IPS-20b (cell line): Measurements from ENCODE around the gene FIGN.

Experiments
- H3K27ac ChIP-seq: one replicate; pipeline ENCODE4 v1.5.1; 2013; ENCODE audit warnings: low read length
- H3K27me3 ChIP-seq: 2 replicates; pipeline ENCODE4 v1.6.1; 2013; ENCODE audit warnings: mild to moderate bottlenecking, low read length, inconsistent platforms; ENCODE audit not compliant: insufficient read depth
- H3K36me3 ChIP-seq: 2 replicates; pipeline ENCODE4 v1.6.1; 2013; ENCODE audit warnings: low read depth, mild to moderate bottlenecking, inconsistent platforms, low read length, moderate library complexity; ENCODE audit not compliant: insufficient read depth
- H3K4me1 ChIP-seq: 2 replicates; pipeline ENCODE4 v1.6.1; 2013; ENCODE audit warnings: mild to moderate bottlenecking, control low read depth, inconsistent platforms, low read length, moderate library complexity; ENCODE audit not compliant: insufficient read depth
- H3K4me3 ChIP-seq: 2 replicates; pipeline ENCODE4 v1.5.1; 2013; ENCODE audit warnings: mild to moderate bottlenecking, low read length, inconsistent platforms
- H3K9ac ChIP-seq: 2 replicates; pipeline ENCODE4 v1.6.1; 2013; ENCODE audit warnings: low read depth, mild to moderate bottlenecking, inconsistent platforms, low read length, moderate library complexity
- H3K9me3 ChIP-seq: 2 replicates; pipeline ENCODE4 v1.6.1; 2013; ENCODE audit warnings: mild to moderate bottlenecking, low read depth, low read length, inconsistent platforms; ENCODE audit not compliant: insufficient read depth

The FIGN gene

GRCh38 chr2:163735685-163736432 lies at the start of gene FIGN:
TSS of gene FIGN (minus strand) at chr2:163736008. CDS start at chr2:163734927, 1,081 bp downstream.
- Histone ChIP-seq H3K27me3 (no peaks in the 10 kb centered on the region), H3K36me3 (no peaks in the 10 kb centered on the region), H3K9ac (peak within 1 kb of the TSS; percentile 87), H3K4me1 (peaks cover 13% of the 10 kb centered on the region; the same call in 1 of the 2 replicates), H3K27ac (peak within 1 kb of the TSS; percentile 39), H3K4me3 (peak within 1 kb of the TSS; percentile 95), H3K9me3 (no peaks in the 10 kb centered on the region)

GRCh38 chr2:163785162-163785561 lies 49.4 kb upstream of the FIGN start:
- no peaks in the 10 kb centered on the region for H3K9me3 ChIP-seq
- H3K9ac ChIP-seq: no peak overlapping the region
- H3K27me3 ChIP-seq: no peaks in the 10 kb centered on the region
- H3K27ac ChIP-seq: no peak overlapping the region
- no peak overlapping the region for H3K4me3 ChIP-seq
- no peaks in the 10 kb centered on the region for H3K4me1 ChIP-seq
- H3K36me3 ChIP-seq: no peaks in the 10 kb centered on the region

GRCh38 chr2:163779970-163780597 lies 44.3 kb upstream of the FIGN start:
- Histone ChIP-seq H3K27me3 (no peaks in the 10 kb centered on the region), H3K4me3 (no peak overlapping the region), H3K36me3 (no peaks in the 10 kb centered on the region), H3K4me1 (no peaks in the 10 kb centered on the region), H3K27ac (no peak overlapping the region), H3K9ac (no peak overlapping the region), H3K9me3 (no peaks in the 10 kb centered on the region)

GRCh38 chr2:163778045-163778781 lies 42.4 kb upstream of the FIGN start:
- Histone ChIP-seq H3K4me3 (no peak overlapping the region), H3K36me3 (no peaks in the 10 kb centered on the region), H3K27ac (no peak overlapping the region), H3K9ac (no peak overlapping the region), H3K27me3 (no peaks in the 10 kb centered on the region), H3K4me1 (no peaks in the 10 kb centered on the region), H3K9me3 (no peaks in the 10 kb centered on the region)

- H3K4me3 ChIP-seq: no peak overlapping the region
- H3K9ac ChIP-seq: no peak overlapping the region
- no peaks in the 10 kb centered on the region for H3K36me3 ChIP-seq
- H3K4me1 ChIP-seq: no peaks in the 10 kb centered on the region
- H3K27me3 ChIP-seq: no peaks in the 10 kb centered on the region
- no peak overlapping the region for H3K27ac ChIP-seq
- no peaks in the 10 kb centered on the region for H3K9me3 ChIP-seq
These were observed 39.5 kb upstream of the FIGN start for GRCh38 chr2:163775304-163775703.

- Histone ChIP-seq H3K4me3 (no peak overlapping the region), H3K27ac (no peak overlapping the region), H3K27me3 (no peaks in the 10 kb centered on the region), H3K9me3 (no peaks in the 10 kb centered on the region), H3K4me1 (no peaks in the 10 kb centered on the region), H3K9ac (no peak overlapping the region), H3K36me3 (no peaks in the 10 kb centered on the region)
These were observed 39.1 kb upstream of the FIGN start for GRCh38 chr2:163774862-163775261.

GRCh38 chr2:163773276-163773675 lies 37.5 kb upstream of the FIGN start:
- Histone ChIP-seq H3K36me3 (no peaks in the 10 kb centered on the region), H3K27me3 (no peaks in the 10 kb centered on the region), H3K4me3 (no peak overlapping the region), H3K9ac (no peak overlapping the region), H3K9me3 (no peaks in the 10 kb centered on the region), H3K4me1 (no peaks in the 10 kb centered on the region), H3K27ac (no peak overlapping the region)

- no peak overlapping the region for H3K27ac ChIP-seq
- no peaks in the 10 kb centered on the region for H3K9me3 ChIP-seq
- H3K9ac ChIP-seq: no peak overlapping the region
- no peaks in the 10 kb centered on the region for H3K4me1 ChIP-seq
- no peak overlapping the region for H3K4me3 ChIP-seq
- no peaks in the 10 kb centered on the region for H3K27me3 ChIP-seq
- H3K36me3 ChIP-seq: no peaks in the 10 kb centered on the region
These were observed 35.8 kb upstream of the FIGN start for GRCh38 chr2:163771596-163771995.

GRCh38 chr2:163768881-163769695 lies 33.3 kb upstream of the FIGN start:
- no peak overlapping the region for H3K9ac ChIP-seq
- no peak overlapping the region for H3K27ac ChIP-seq

GRCh38 chr2:163767097-163767496 lies 31.3 kb upstream of the FIGN start:
- Histone ChIP-seq H3K27ac (no peak overlapping the region), H3K4me3 (no peak overlapping the region), H3K36me3 (no peaks in the 10 kb centered on the region), H3K9me3 (no peaks in the 10 kb centered on the region), H3K4me1 (no peaks in the 10 kb centered on the region), H3K27me3 (no peaks in the 10 kb centered on the region), H3K9ac (no peak overlapping the region)

More at GRCh38 chr2:163768881-163769695, 33.3 kb upstream of the FIGN start:
- Histone ChIP-seq H3K27me3 (no peaks in the 10 kb centered on the region), H3K4me1 (no peaks in the 10 kb centered on the region), H3K4me3 (no peak overlapping the region), H3K9me3 (no peaks in the 10 kb centered on the region), H3K36me3 (no peaks in the 10 kb centered on the region)

- Histone ChIP-seq H3K27me3 (no peaks in the 10 kb centered on the region), H3K9ac (no peak overlapping the region), H3K4me1 (no peaks in the 10 kb centered on the region), H3K9me3 (no peaks in the 10 kb centered on the region), H3K36me3 (no peaks in the 10 kb centered on the region), H3K27ac (no peak overlapping the region), H3K4me3 (no peak overlapping the region)
These were observed 28.8 kb upstream of the FIGN start for GRCh38 chr2:163764566-163764965.
